ENCODE results near the gene ATXN2.

Gene ATXN2

GRCh38 chr12:111436811-111437210, 162.3 kb downstream of the ATXN2 start:
- no peak for DNase-seq (ENCODE audit: low read depth)

GRCh38 chr12:111436266-111436665, 162.8 kb downstream of the ATXN2 start:
- DNase-seq (ENCODE audit: low read depth) = no peak

GRCh38 chr12:111435661-111436201, 163.4 kb downstream of the ATXN2 start:
- DNase-seq (ENCODE audit: low read depth) = no peak

GRCh38 chr12:111434680-111435338, 164.3 kb downstream of the ATXN2 start:
- DNase-seq (ENCODE audit: low read depth) = peak; percentile 78

GRCh38 chr12:111434049-111434448, 165.1 kb downstream of the ATXN2 start:
- DNase-seq (ENCODE audit: low read depth) = no peak

GRCh38 chr12:111431772-111432171, 167.3 kb downstream of the ATXN2 start:
- DNase-seq (ENCODE audit: low read depth) = no peak

- peak; percentile 61 for DNase-seq (ENCODE audit: low read depth)
These were observed 168.4 kb downstream of the ATXN2 start for GRCh38 chr12:111430433-111431353.

- DNase-seq (ENCODE audit: low read depth) = no peak
These were observed 169.2 kb downstream of the ATXN2 start for GRCh38 chr12:111429828-111430432.

GRCh38 chr12:111428728-111429175, 170.4 kb downstream of the ATXN2 start:
- no peak for DNase-seq (ENCODE audit: low read depth)

- no peak for DNase-seq (ENCODE audit: low read depth)
These were observed 170.9 kb downstream of the ATXN2 start for GRCh38 chr12:111428081-111428727.

- DNase-seq (ENCODE audit: low read depth) = no peak
These were observed 171.6 kb downstream of the ATXN2 start for GRCh38 chr12:111427417-111428074.

GRCh38 chr12:111426344-111427185, 172.6 kb downstream of the ATXN2 start:
- no peak for DNase-seq (ENCODE audit: low read depth)

- no peak for DNase-seq (ENCODE audit: low read depth)
These were observed 173.5 kb downstream of the ATXN2 start for GRCh38 chr12:111425655-111426054.

- DNase-seq (ENCODE audit: low read depth) = no peak
These were observed 174.3 kb downstream of the ATXN2 start for GRCh38 chr12:111424793-111425251.

- no peak for DNase-seq (ENCODE audit: low read depth)
These were observed 174.8 kb downstream of the ATXN2 start for GRCh38 chr12:111424189-111424792.

- no peak for DNase-seq (ENCODE audit: low read depth)
These were observed 178.6 kb downstream of the ATXN2 start for GRCh38 chr12:111420494-111420893.

GRCh38 chr12:111419784-111420183, 179.3 kb downstream of the ATXN2 start:
- DNase-seq (ENCODE audit: low read depth) = no peak

- DNase-seq (ENCODE audit: low read depth) = no peak
These were observed 180.6 kb downstream of the ATXN2 start for GRCh38 chr12:111418594-111418880.

- DNase-seq (ENCODE audit: low read depth) = no peak
These were observed 181.1 kb downstream of the ATXN2 start for GRCh38 chr12:111417784-111418593.
